OCI-M2 (cell line): ENCODE data around the gene PIK3R5.
"Not testable (repeated sequence)": the region's sequence is repeated elsewhere in the genome, so short reads cannot be mapped to it uniquely, and the experiment has no call there.

Experiments
- DNase-seq: peaks from one replicate; lab custom pipeline; 2025; ENCODE audit not compliant: unreplicated experiment; lab: John Stamatoyannopoulos, UW

PIK3R5 gene

GRCh38 chr17:8965394-8966168 is at the start of gene PIK3R5:
Gene PIK3R5 (minus strand): TSS chr17:8965707. CDS start chr17:8911494, 54,213 bp downstream.
- DNase-seq: no peak

DNA sequence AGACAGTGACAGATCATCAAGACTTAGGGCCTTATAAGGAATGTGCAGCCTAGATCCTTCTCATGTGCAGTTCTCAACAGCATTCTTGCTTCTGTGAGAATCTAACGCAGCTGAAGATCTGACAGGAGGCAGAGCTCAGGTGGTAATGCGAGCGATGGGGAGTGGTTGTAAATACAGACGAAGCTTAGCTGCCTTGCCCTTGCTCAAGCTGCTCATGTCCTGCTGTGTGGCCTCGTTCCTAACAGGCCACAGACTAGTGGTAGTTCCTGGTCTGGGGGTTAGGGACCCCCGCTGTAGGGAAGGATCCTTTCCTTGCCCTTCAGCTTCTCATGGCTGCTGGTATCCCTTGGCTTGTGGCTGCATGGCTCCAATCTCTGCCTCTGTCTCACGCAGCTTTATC is 45.5 kb upstream of the PIK3R5 start:
- DNase-seq: no peak

DNA sequence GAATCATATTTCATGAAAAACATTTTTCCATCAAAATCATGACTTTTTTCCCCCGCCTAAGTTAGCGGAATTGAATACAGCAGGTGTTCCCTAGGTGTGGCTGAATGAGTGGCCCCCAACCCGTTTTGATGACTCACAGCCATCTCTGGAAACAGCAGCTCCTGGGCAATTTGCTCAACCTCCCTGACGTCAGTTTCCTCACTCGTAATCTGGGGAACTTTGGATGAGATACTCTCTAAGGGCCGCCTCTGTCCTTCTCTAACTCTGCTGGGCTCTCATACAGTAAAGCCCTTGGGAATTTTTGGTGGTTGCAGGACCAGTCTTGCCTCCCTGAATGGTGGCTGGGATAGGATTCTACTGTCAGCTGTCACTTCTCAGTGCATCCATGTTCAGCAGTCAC is 44.2 kb upstream of the PIK3R5 start:
- DNase-seq: no peak

GRCh38 chr17:9009096-9009495 is 43.6 kb upstream of the PIK3R5 start:
- no peak for DNase-seq

- DNase-seq: no peak
Observed at GRCh38 chr17:9007052-9007714, 41.7 kb upstream of the PIK3R5 start.

DNA sequence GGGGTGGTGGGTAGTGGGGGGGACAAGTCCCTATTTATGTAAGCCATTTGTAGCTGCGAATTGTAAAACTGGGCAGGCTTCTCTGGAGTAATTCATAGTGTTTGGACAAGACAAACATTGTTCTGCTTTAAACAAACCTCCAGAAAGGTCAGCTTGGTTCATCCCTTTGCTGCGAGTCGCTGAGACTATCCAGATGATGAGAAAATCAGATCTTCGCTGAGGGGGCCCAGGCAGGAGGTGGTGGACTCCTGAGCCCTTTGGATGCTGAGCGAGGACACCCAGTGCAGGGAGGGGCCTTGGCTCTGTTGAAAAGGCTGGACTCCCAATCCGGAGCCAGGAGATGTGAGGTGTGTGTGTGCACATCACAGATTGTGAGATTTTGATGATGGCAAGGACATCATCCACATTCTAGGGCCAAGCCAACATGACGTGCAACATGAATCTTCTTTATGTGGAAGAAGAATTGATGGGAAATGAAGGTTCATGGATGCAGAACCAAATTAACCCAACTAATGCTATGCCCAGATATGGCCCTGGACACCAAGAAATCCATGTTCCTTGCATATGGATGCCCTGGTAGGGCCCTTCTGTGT is 40.8 kb upstream of the PIK3R5 start:
- DNase-seq: no peak

DNA sequence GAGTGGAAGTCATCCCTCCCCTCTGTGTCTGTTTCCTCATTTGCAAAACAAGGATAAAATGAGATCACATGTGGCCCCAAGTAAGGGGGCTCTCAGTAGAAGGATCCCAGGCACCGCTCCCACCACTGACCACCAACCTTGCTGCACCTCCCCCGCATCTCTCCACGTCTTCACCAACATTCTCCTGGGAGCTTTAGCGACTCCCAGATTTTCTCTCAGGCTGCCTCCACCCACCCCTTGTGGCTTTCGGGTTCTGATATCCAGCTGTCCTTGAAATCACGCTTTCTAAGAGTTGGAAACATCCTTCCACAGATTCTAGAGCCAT is 39.4 kb upstream of the PIK3R5 start:
- DNase-seq: no peak

GRCh38 chr17:9004132-9004960 is 38.8 kb upstream of the PIK3R5 start:
- DNase-seq: no peak

GRCh38 chr17:9003355-9004131 is 38.0 kb upstream of the PIK3R5 start:
- DNase-seq: no peak

DNA sequence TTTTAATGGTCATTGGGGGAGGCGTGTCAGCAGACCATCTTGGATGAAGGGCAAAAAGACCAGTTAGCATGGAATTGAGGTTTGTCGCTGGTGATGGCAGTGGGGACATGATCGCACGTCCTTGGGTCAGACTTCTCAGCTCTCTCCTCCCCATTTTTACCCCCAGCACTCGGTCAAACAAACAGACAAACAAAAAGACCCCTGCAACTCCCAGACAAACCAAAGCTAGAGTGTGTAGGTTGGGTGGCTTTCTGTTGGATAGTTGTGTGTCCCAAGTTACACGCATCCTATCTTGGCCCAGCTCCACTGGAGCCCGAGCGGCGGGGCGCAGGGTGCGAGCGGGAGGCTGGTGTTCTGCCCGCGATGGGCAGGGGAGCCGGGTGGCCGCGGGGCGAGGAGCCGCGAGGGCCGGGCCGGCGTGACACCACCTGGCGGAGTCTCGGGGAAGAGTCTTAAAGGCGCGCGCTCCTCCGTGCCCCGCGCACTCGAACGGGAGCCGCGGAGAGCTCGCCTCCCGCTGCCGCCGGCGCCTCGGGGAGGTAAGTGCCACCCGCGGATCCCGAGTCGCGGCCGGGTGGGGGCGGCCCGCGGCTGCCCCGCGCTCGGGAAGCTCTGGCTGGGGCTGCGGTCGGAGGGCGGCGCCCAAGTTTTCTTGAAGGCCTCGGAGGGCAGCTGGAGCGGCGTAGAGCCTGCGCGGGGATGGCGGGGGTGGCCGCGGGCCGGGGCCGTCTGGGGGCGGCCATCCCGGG is 37.3 kb upstream of the PIK3R5 start:
- DNase-seq: no peak

- no peak for DNase-seq
Observed at GRCh38 chr17:9002227-9002605, 36.7 kb upstream of the PIK3R5 start.

GRCh38 chr17:9001559-9001958 is 36.1 kb upstream of the PIK3R5 start:
- no peak for DNase-seq

GRCh38 chr17:8997994-8998628 is 32.6 kb upstream of the PIK3R5 start:
- no peak for DNase-seq

- DNase-seq: no peak
Observed at GRCh38 chr17:8995711-8996110, 30.2 kb upstream of the PIK3R5 start.

DNA sequence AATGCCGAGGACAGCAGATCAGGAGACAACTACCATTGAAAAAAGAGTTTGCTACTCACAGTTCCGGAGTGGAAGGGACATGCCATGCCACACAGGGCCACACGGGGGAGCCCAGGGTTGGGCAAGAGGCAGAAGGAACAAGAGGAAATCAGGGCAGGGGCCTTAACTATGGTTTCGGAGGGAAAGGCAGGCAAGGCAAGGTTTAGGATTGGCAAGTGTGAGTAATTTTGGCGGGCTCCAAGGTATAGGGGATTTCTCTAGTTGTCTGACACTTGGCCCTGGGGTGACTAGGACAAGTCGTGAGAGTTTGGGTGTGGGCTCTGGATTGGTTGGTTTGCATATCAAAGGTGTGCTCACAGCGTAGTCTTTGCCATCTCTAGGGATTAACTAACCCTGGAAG is 28.8 kb upstream of the PIK3R5 start:
- DNase-seq: no peak

DNA sequence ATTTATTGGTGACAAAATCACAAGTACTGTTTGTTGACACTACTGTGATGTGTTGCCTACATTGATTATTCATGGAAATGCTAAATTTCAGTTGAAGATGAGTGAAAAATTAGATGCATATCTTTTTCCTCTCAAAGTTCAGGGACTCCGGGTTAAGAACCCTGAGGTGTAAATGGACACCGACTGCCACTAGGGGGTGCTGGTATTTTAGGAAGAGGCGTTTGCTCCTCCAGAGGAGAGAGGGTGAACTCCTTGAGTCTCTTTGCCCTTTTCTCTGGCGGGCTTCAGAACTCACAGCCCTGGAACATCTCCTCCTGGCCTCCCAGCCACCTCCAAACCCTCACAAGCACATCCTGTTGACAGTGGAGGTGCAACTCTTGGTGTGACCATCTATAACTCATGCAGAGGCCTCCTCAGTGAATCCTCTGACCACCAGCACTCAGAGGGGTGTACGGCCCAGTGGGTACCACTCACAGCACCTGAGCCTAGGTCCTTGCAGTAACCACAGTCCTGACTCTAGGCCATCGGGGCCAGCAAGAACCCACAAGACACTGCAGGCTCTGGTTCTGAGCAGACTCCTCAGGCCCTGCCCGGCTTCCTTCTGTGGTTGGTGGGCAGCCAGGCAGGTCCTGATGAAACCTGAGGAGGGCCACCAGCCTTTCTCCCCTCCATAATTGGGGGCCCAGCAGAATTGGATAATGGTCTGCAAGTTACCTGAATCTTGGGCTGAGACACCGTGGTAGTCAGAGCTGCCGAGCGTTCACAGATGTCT is 26.2 kb upstream of the PIK3R5 start:
- no peak for DNase-seq

- DNase-seq: not testable (repeated sequence)
Observed at GRCh38 chr17:8988263-8988935, 22.9 kb upstream of the PIK3R5 start.

DNA sequence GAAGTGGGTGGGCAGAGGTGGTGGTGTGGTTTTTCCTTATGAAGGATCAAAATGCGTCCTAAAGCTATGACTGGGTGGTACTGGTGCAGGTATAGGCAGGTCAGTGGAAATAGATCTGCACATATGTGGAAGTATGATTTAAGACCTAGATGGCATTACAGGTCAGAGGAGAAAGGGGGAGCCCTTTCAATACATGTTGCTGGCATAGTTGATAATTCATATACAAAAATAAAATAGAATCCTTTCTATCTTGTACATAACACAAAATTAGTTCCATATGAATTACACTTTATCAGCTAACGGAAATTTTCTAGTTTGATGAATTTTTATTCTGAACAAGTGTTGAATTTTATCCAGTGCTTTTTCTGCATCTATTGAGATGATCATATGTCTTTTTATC is 20.8 kb upstream of the PIK3R5 start:
- no peak for DNase-seq
